ENCODE measurements around the gene GNE.

- no peak for TF ChIP-seq CTCF (IDR thresholded peaks at IDR 0.05)
- TF ChIP-seq POLR2AphosphoS5 (IDR thresholded peaks at IDR 0.05) = no peak
- TF ChIP-seq EP300 (IDR thresholded peaks at IDR 0.05) = no peak
Observed at GRCh38 chr9:36213989-36214388, 44.3 kb downstream of the GNE start.

Measured in suprapubic skin (tissue), 4 donors.